Lung (tissue), 12 donors: Measurements from ENCODE around the gene ACTN1. TPM values are rescaled to one million over a fixed set of nuclear protein-coding genes. Genes with fewer than 3 reads are reported as not detected.

Source experiments
- ATAC-seq: fragments of 200-7000 bp; cut with Tn5 transposase; one replicate; pipeline ENCODE4 v1.9.1; 2020; ENCODE audit warnings: moderate number of reproducible peaks; ENCODE audit not compliant: insufficient read depth, low FRiP score
- DNase-seq, 3 donors: peaks; one replicate each; pipeline ENCODE4 v3.0.0-alpha.2; 2013 to 2017
- H3K27ac ChIP-seq, 2 donors: one replicate each; pipeline ENCODE4 v1.5.1; 2013; ENCODE audit warnings: mild to moderate bottlenecking in 2 of 2, moderate library complexity in 2 of 2, control low read depth in 1 of 2, inconsistent platforms in 1 of 2, low read depth in 1 of 2, low read length in 1 of 2
- H3K27me3 ChIP-seq, 3 donors: one replicate each; pipeline ENCODE4 v1.5.1; 2013; ENCODE audit warnings: low read length in 2 of 3; ENCODE audit not compliant: control insufficient read depth in 3 of 3, insufficient read depth in 3 of 3
- H3K36me3 ChIP-seq, 4 donors: one replicate each; pipeline ENCODE4 v1.5.1; 2013; ENCODE audit warnings: low read length in 4 of 4, mild to moderate bottlenecking in 1 of 4, moderate library complexity in 1 of 4; ENCODE audit not compliant: control insufficient read depth in 4 of 4, insufficient read depth in 4 of 4
- H3K4me1 ChIP-seq, 5 donors: one replicate each; pipeline ENCODE4 v1.5.1; 2013; ENCODE audit warnings: low read length in 5 of 5, mild to moderate bottlenecking in 2 of 5, moderate library complexity in 1 of 5; ENCODE audit not compliant: control insufficient read depth in 5 of 5, insufficient read depth in 5 of 5
- H3K4me3 ChIP-seq: one replicate; pipeline ENCODE4 v1.5.1; 2013; ENCODE audit warnings: mild to moderate bottlenecking, control low read depth, moderate library complexity
- H3K9ac ChIP-seq, 2 donors: one replicate each; pipeline ENCODE4 v1.5.1; 2013; ENCODE audit warnings: low read length in 2 of 2, control low read depth in 1 of 2; ENCODE audit not compliant: insufficient read depth in 1 of 2
- H3K9me3 ChIP-seq, 4 donors: one replicate each; pipeline ENCODE4 v1.5.1; 2013; ENCODE audit warnings: low read length in 3 of 4, mild to moderate bottlenecking in 1 of 4, moderate library complexity in 1 of 4; ENCODE audit not compliant: control insufficient read depth in 4 of 4, insufficient read depth in 3 of 4
- CTCF ChIP-seq: IDR thresholded peaks from 2 replicates; pipeline ENCODE4 v1.5.1; 2012; ENCODE audit warnings: mild to moderate bottlenecking; ENCODE audit errors: control extremely low read depth, extremely low read depth
- WGBS, 2 donors: extraction: QIAGEN DNeasy Blood & Tissue Kit; methylation state at CpG; one replicate each; pipeline ENCODE4 v1.1.7; 2013; 5-methylcytosine and 5-hydroxymethylcytosine counted together
- polyA plus RNA-seq, 2 donors: library from polyadenylated mRNA; stranded (reverse); fragments of 200-250 nt; gene quantifications; one replicate each; pipeline ENCODE4 v1.2.1, GENCODE V29; 2013
- total RNA-seq, 2 donors: library from RNA; depleted of rRNA in 1 of 2; stranded (reverse); fragments of >200 nt in 1 of 2; gene quantifications; one replicate each; pipeline ENCODE4 v1.2.1, GENCODE V29; 2014 to 2021
- donor health status: control.
- donor health status: control.
- donor health status: Bipolar disorder and iron deficiency.
- donor health status: healthy.
- donor health status: DM: yes; HTN: yes; CAD: no.

Gene ACTN1
- total and polyA plus RNA-seq, 4 donors, result 40.9 to 168 (median 117) TPM

- H3K9me3 ChIP-seq, result no peaks in the 10 kb centered on the region
- H3K4me3 ChIP-seq, result no peak overlapping the region
- ATAC-seq (no peak), DNase-seq (no peak)
- peaks cover 0 to 4% (median 0%) of the 10 kb centered on the region in 5 donors for H3K4me1 ChIP-seq
- H3K9ac ChIP-seq, result no peak overlapping the region
- TF ChIP-seq CTCF, result no peak
- WGBS, 2 donors, result 30 to 70% methylated on average over 9 of the region's 9 CpGs
- no peak overlapping the region for H3K27ac ChIP-seq
- peaks cover 4 to 54% (median 44%) of the 10 kb centered on the region in 4 donors for H3K36me3 ChIP-seq
- H3K27me3 ChIP-seq, result no peaks in the 10 kb centered on the region
Measured at GRCh38 chr14:68897559-68898155, 81.4 kb downstream of the ACTN1 start.

- Histone ChIP-seq H3K27me3 (no peaks in the 10 kb centered on the region), H3K9ac (no peak overlapping the region), H3K9me3 (no peaks in the 10 kb centered on the region), H3K4me3 (no peak overlapping the region), H3K36me3 (peaks cover 4 to 51% (median 36%) of the 10 kb centered on the region in 4 donors), H3K4me1 (peaks cover 0 to 4% (median 0%) of the 10 kb centered on the region in 5 donors), H3K27ac (no peak overlapping the region)
- DNase-seq, result no peak
- TF ChIP-seq CTCF, result no peak
- no peak for ATAC-seq
- WGBS, 2 donors, result 87 to 93% methylated on average over 9 of the region's 9 CpGs
Measured at GRCh38 chr14:68896132-68896531, 83.0 kb downstream of the ACTN1 start.

- Histone ChIP-seq H3K36me3 (peaks cover 13 to 52% (median 33%) of the 10 kb centered on the region in 4 donors), H3K4me3 (no peak overlapping the region), H3K4me1 (peaks cover 0 to 4% (median 0%) of the 10 kb centered on the region in 5 donors), H3K27ac (no peak overlapping the region), H3K27me3 (no peaks in the 10 kb centered on the region), H3K9me3 (no peaks in the 10 kb centered on the region), H3K9ac (no peak overlapping the region)
- no peak for TF ChIP-seq CTCF
- ATAC-seq (no peak), DNase-seq (no peak)
- 91 to 95% methylated on average over 14 of the region's 14 CpGs for WGBS, 2 donors
Measured at GRCh38 chr14:68894802-68895703, 84.0 kb downstream of the ACTN1 start.
